ENCODE data around the gene PREX1. TPM values are rescaled to one million over a fixed set of nuclear protein-coding genes. Genes with fewer than 3 reads are reported as not detected.
A peak's percentile ranks its signal among the peaks of the same experiment; 100 is the strongest.

PREX1 gene
- total RNA-seq, 1 experiment from 2014 or later = 11.1 TPM

- DNase-seq (ENCODE audit: low read depth) = no peak
These were observed 91.2 kb downstream of the PREX1 start for GRCh38 chr20:48736636-48737035.

- no peak for DNase-seq (ENCODE audit: low read depth)
These were observed 91.6 kb downstream of the PREX1 start for GRCh38 chr20:48736231-48736630.

- DNase-seq (ENCODE audit: low read depth) = no peak
These were observed 92.7 kb downstream of the PREX1 start for GRCh38 chr20:48735112-48735511.

- DNase-seq (ENCODE audit: low read depth) = no peak
These were observed 93.6 kb downstream of the PREX1 start for GRCh38 chr20:48734104-48734749.

GRCh38 chr20:48733296-48733790 is 94.5 kb downstream of the PREX1 start:
- no peak for DNase-seq (ENCODE audit: low read depth)

- no peak for DNase-seq (ENCODE audit: low read depth)
These were observed 95.5 kb downstream of the PREX1 start for GRCh38 chr20:48732081-48732829.

GRCh38 chr20:48731536-48731935 is 96.3 kb downstream of the PREX1 start:
- no peak for DNase-seq (ENCODE audit: low read depth)

- no peak for DNase-seq (ENCODE audit: low read depth)
These were observed 96.8 kb downstream of the PREX1 start for GRCh38 chr20:48730977-48731376.

- no peak for DNase-seq (ENCODE audit: low read depth)
These were observed 98.3 kb downstream of the PREX1 start for GRCh38 chr20:48729538-48729937.

- DNase-seq (ENCODE audit: low read depth) = no peak
These were observed 99.6 kb downstream of the PREX1 start for GRCh38 chr20:48728042-48728825.

GRCh38 chr20:48727226-48727625 is 100.6 kb downstream of the PREX1 start:
- DNase-seq (ENCODE audit: low read depth) = no peak

GRCh38 chr20:48725555-48725991 is 102.2 kb downstream of the PREX1 start:
- DNase-seq (ENCODE audit: low read depth) = no peak

GRCh38 chr20:48724891-48725554 is 102.8 kb downstream of the PREX1 start:
- DNase-seq (ENCODE audit: low read depth) = no peak

- no peak for DNase-seq (ENCODE audit: low read depth)
These were observed 103.4 kb downstream of the PREX1 start for GRCh38 chr20:48724382-48724781.

GRCh38 chr20:48723308-48724264 is 104.2 kb downstream of the PREX1 start:
- DNase-seq (ENCODE audit: low read depth) = peak; percentile 25

- peak; percentile 80 for DNase-seq (ENCODE audit: low read depth)
These were observed 105.0 kb downstream of the PREX1 start for GRCh38 chr20:48722737-48723191.

- DNase-seq (ENCODE audit: low read depth) = peak; percentile 82
These were observed 105.6 kb downstream of the PREX1 start for GRCh38 chr20:48722002-48722731.

- DNase-seq (ENCODE audit: low read depth) = no peak
These were observed 106.3 kb downstream of the PREX1 start for GRCh38 chr20:48721324-48722001.
